ENCODE results near the gene SYCE3.
A peak's percentile ranks its signal among the peaks of the same experiment; 100 is the strongest.
"Not testable (repeated sequence)": the region's sequence is repeated elsewhere in the genome, so short reads cannot be mapped to it uniquely, and the experiment has no call there.

The SYCE3 gene

GRCh38 chr22:50522806-50523438 lies 39.8 kb downstream of the SYCE3 start:
- DNase-seq = no peak

- DNase-seq = no peak
Observed at GRCh38 chr22:50522208-50522805, 40.4 kb downstream of the SYCE3 start.

GRCh38 chr22:50521710-50522109 lies 41.0 kb downstream of the SYCE3 start:
- no peak for DNase-seq

GRCh38 chr22:50520826-50521453 lies 41.8 kb downstream of the SYCE3 start:
- DNase-seq = no peak

GRCh38 chr22:50520184-50520583 lies 42.5 kb downstream of the SYCE3 start:
- DNase-seq = not testable (repeated sequence)

- DNase-seq = no peak
Observed at GRCh38 chr22:50519151-50519550, 43.6 kb downstream of the SYCE3 start.

- DNase-seq = no peak
Observed at GRCh38 chr22:50518606-50519005, 44.1 kb downstream of the SYCE3 start.

GRCh38 chr22:50517495-50518260 lies 45.0 kb downstream of the SYCE3 start:
- no peak for DNase-seq

GRCh38 chr22:50516891-50517290 lies 45.8 kb downstream of the SYCE3 start:
- no peak for DNase-seq

- DNase-seq = no peak
Observed at GRCh38 chr22:50516068-50516467, 46.7 kb downstream of the SYCE3 start.

GRCh38 chr22:50513175-50513574 lies 49.5 kb downstream of the SYCE3 start:
- DNase-seq = no peak

- no peak for DNase-seq
Observed at GRCh38 chr22:50508897-50509296, 53.8 kb downstream of the SYCE3 start.

- peak in 49 of 56 donors; percentile 64 to 100 (median 97) for DNase-seq
Observed at GRCh38 chr22:50507991-50508884, 54.5 kb downstream of the SYCE3 start, which contains the start of gene NCAPH2. Gene NCAPH2, plus strand, starts transcription at chr22:50508224. Its CDS starts 114 bp downstream, at chr22:50508338.

- peak in 30 of 56 donors; percentile 87 to 100 (median 99) for DNase-seq
Observed at GRCh38 chr22:50507421-50507990, 55.2 kb downstream of the SYCE3 start, which contains the start of gene LMF2. Gene LMF2, minus strand, starts transcription at chr22:50507702. Its CDS starts 27 bp downstream, at chr22:50507675.

GRCh38 chr22:50506611-50507420 lies 55.9 kb downstream of the SYCE3 start:
- DNase-seq = peak in 1 of 56 donors; percentile 41

- DNase-seq = no peak
Observed at GRCh38 chr22:50505776-50506610, 56.7 kb downstream of the SYCE3 start.

- DNase-seq = no peak
Observed at GRCh38 chr22:50505276-50505775, 57.4 kb downstream of the SYCE3 start.
